Activated naive CD8-positive, alpha-beta T cell treated with anti-CD3 and anti-CD28 coated beads, Interleukin-2, amount 10 ng/mL, durations not matched to agents 7 days and 5 days (primary cell): ENCODE data around the gene TMEM52B. TPM values are rescaled to one million over a fixed set of nuclear protein-coding genes. Genes with fewer than 3 reads are reported as not detected.

Experiments
- ATAC-seq: fragments of 150-1000 bp; cut with Tn5 transposase; one replicate; pipeline ENCODE4 v1.10.0; 2021; ENCODE audit warnings: low read depth, moderate library complexity
- POLR2A ChIA-PET: fragments of 350-600 bp; sonication (Branson Sonifier 250); formaldehyde crosslinking; loops from one replicate; lab custom pipeline; 2021; ENCODE audit warnings: antibody characterized with exemption; lab: Charles Lee
- DNase-seq: peaks from one replicate; pipeline ENCODE4 v3.0.0; 2021
- H3K27ac Mint-ChIP-seq: one replicate; pipeline ENCODE4 v1.8.0; 2022; ENCODE audit warnings: mild to moderate bottlenecking, mixed read lengths
- H3K27me3 Mint-ChIP-seq: one replicate; pipeline ENCODE4 v1.8.0; 2022; ENCODE audit warnings: mild to moderate bottlenecking, moderate library complexity, mixed read lengths
- H3K36me3 Mint-ChIP-seq: one replicate; pipeline ENCODE4 v1.8.0; 2021; ENCODE audit warnings: mild to moderate bottlenecking, mixed read lengths
- H3K4me1 Mint-ChIP-seq: one replicate; pipeline ENCODE4 v1.8.0; 2021; ENCODE audit warnings: mixed read lengths
- H3K4me3 Mint-ChIP-seq: one replicate; pipeline ENCODE4 v1.8.0; 2022; ENCODE audit warnings: mild to moderate bottlenecking, moderate library complexity, mixed read lengths
- H3K9me3 Mint-ChIP-seq: one replicate; pipeline ENCODE4 v1.8.0; 2021; ENCODE audit warnings: mixed read lengths
- total RNA-seq, 2 experiments: library from RNA; stranded (reverse); gene quantifications; one replicate each; pipeline ENCODE4 v1.2.3, GENCODE V29; 2021

Gene TMEM52B
- total RNA-seq, 2 experiments from 2014 or later = not detected

- POLR2A ChIA-PET = no interaction called here
- no peaks in the 10 kb centered on the region for H3K9me3 Mint-ChIP-seq
- no peak overlapping the region for H3K27ac Mint-ChIP-seq
- no peak overlapping the region for H3K4me3 Mint-ChIP-seq
- ATAC-seq (no peak), DNase-seq (no peak)
- no peaks in the 10 kb centered on the region for H3K36me3 Mint-ChIP-seq
- peaks cover 42% of the 10 kb centered on the region for H3K27me3 Mint-ChIP-seq
- H3K4me1 Mint-ChIP-seq = peaks cover 9% of the 10 kb centered on the region
These were observed 22.9 kb upstream of the TMEM52B start for GRCh38 chr12:10155966-10156365.

- DNase-seq (no peak), ATAC-seq (no peak)
- POLR2A ChIA-PET = no interaction called here
- H3K9me3 Mint-ChIP-seq = no peaks in the 10 kb centered on the region
- peaks cover 6% of the 10 kb centered on the region for H3K4me1 Mint-ChIP-seq
- H3K36me3 Mint-ChIP-seq = no peaks in the 10 kb centered on the region
- H3K27ac Mint-ChIP-seq = no peak overlapping the region
- H3K4me3 Mint-ChIP-seq = no peak overlapping the region
- peaks cover 50% of the 10 kb centered on the region for H3K27me3 Mint-ChIP-seq
These were observed 20.4 kb upstream of the TMEM52B start for GRCh38 chr12:10158406-10158805.

- Mint-ChIP-seq H3K36me3 (no peaks in the 10 kb centered on the region), H3K4me1 (no peaks in the 10 kb centered on the region), H3K27me3 (peaks cover 48% of the 10 kb centered on the region), H3K9me3 (no peaks in the 10 kb centered on the region), H3K27ac (no peak overlapping the region), H3K4me3 (no peak overlapping the region)
- DNase-seq (no peak), ATAC-seq (no peak)
- POLR2A ChIA-PET = no interaction called here
These were observed 19.6 kb upstream of the TMEM52B start for GRCh38 chr12:10159280-10159679.

- no peak for ATAC-seq
- POLR2A ChIA-PET = no interaction called here
- H3K4me1 Mint-ChIP-seq = no peaks in the 10 kb centered on the region
- H3K27me3 Mint-ChIP-seq = peaks cover 40% of the 10 kb centered on the region
- DNase-seq = no peak
- no peak overlapping the region for H3K4me3 Mint-ChIP-seq
- no peaks in the 10 kb centered on the region for H3K36me3 Mint-ChIP-seq
- H3K27ac Mint-ChIP-seq = no peak overlapping the region
- no peaks in the 10 kb centered on the region for H3K9me3 Mint-ChIP-seq
These were observed 18.0 kb upstream of the TMEM52B start for GRCh38 chr12:10160617-10161385.

DNA sequence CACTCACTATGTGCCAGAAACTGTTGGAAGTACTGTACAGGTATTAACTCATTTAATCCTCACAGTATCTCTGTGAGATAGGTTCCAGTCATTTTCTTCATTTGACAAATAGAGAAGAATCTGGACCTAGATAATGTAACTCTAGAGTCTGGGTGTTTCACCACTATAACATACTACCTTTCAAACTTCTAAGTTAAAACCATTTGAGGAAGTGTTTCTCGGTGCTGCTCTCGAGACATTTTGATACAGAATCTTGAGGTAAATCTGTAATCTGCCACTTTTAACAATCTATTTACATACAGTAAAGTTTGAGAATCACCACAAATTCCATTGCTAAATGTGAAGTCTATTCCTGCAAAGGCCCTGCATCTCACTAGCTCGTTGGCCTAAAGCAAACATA lies 15.7 kb upstream of the TMEM52B start:
- peaks cover 46% of the 10 kb centered on the region for H3K27me3 Mint-ChIP-seq
- no peak for DNase-seq
- H3K9me3 Mint-ChIP-seq = no peaks in the 10 kb centered on the region
- no peak for ATAC-seq
- H3K4me1 Mint-ChIP-seq = no peaks in the 10 kb centered on the region
- POLR2A ChIA-PET = no interaction called here
- H3K36me3 Mint-ChIP-seq = no peaks in the 10 kb centered on the region
- H3K27ac Mint-ChIP-seq = no peak overlapping the region
- no peak overlapping the region for H3K4me3 Mint-ChIP-seq

- H3K27ac Mint-ChIP-seq = no peak overlapping the region
- ATAC-seq = no peak
These were observed 13.4 kb upstream of the TMEM52B start for GRCh38 chr12:10165421-10165820.

GRCh38 chr12:10167599-10167998 lies 11.2 kb upstream of the TMEM52B start:
- no peaks in the 10 kb centered on the region for H3K36me3 Mint-ChIP-seq
- POLR2A ChIA-PET = no interaction called here

More at GRCh38 chr12:10165421-10165820, 13.4 kb upstream of the TMEM52B start:
- Mint-ChIP-seq H3K4me1 (no peaks in the 10 kb centered on the region), H3K36me3 (no peaks in the 10 kb centered on the region), H3K4me3 (no peak overlapping the region), H3K27me3 (peaks cover 38% of the 10 kb centered on the region), H3K9me3 (no peaks in the 10 kb centered on the region)
- no peak for DNase-seq
- POLR2A ChIA-PET = no interaction called here

DNA sequence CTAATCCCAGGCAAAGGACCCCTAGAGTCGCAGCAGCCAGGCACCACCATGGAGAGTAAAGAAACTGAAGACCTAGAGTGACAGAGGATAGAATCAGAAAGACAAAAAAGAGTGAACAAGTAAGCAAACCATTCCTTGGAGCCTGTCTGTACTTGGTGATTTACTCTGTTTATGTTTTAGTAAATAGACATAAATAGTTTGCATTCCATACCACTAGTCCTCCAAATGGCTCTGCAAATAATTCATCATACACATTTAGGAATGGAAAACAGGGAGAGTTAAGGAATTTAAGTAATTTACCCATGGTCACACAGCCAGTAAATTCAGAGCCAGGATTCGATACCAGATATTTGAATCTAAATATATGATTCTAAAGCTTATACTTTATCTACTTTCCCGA lies 9.7 kb upstream of the TMEM52B start:
- Mint-ChIP-seq H3K4me1 (no peaks in the 10 kb centered on the region), H3K4me3 (no peak overlapping the region), H3K36me3 (no peaks in the 10 kb centered on the region), H3K27ac (no peak overlapping the region), H3K27me3 (peaks cover 35% of the 10 kb centered on the region), H3K9me3 (no peaks in the 10 kb centered on the region)
- DNase-seq (no peak), ATAC-seq (no peak)
- POLR2A ChIA-PET = no interaction called here

More at GRCh38 chr12:10167599-10167998, 11.2 kb upstream of the TMEM52B start:
- Mint-ChIP-seq H3K4me1 (no peaks in the 10 kb centered on the region), H3K27ac (no peak overlapping the region), H3K4me3 (no peak overlapping the region), H3K9me3 (no peaks in the 10 kb centered on the region), H3K27me3 (peaks cover 39% of the 10 kb centered on the region)
- DNase-seq (no peak), ATAC-seq (no peak)

- H3K36me3 Mint-ChIP-seq = no peaks in the 10 kb centered on the region
- no peak for ATAC-seq
- H3K4me3 Mint-ChIP-seq = no peak overlapping the region
- no peaks in the 10 kb centered on the region for H3K4me1 Mint-ChIP-seq
- POLR2A ChIA-PET = no interaction called here
- no peaks in the 10 kb centered on the region for H3K9me3 Mint-ChIP-seq
- peaks cover 40% of the 10 kb centered on the region for H3K27me3 Mint-ChIP-seq
- H3K27ac Mint-ChIP-seq = no peak overlapping the region
- no peak for DNase-seq
These were observed 8.6 kb upstream of the TMEM52B start for GRCh38 chr12:10170216-10170615.

DNA sequence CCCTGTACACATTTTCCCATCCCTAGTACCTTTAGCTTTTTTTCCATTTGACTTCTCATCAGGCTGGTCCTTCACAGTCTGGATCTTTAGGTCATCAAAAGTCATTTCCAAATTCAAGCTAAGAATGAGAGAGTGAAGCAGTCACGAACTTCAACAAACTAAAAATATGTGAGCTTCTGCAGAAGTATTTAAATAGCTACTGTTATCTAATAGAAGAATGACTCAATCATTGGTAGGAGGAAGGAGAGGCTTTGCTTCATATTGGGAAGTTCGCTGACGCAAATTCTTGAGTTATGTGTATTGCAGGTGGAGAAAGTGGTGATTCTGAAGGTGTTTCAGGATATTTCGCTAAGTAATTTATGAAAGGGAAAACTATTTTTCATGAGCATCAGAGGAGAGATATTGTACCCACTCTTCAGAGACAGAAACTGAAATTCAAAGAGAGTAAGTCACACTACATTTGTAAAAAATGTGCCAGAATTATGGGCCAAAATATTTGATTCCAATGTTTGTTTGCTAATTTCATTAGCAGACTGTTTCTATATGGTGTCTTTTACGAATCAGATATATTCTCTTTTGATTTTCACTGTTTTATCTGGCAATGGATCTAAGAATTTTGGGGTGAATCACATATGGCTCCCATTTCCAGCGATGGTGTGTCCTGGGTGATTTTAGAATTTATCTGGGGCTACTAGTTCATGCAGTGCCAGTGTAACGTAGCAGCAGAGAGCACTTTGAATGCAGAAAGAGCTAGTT lies 6.7 kb upstream of the TMEM52B start, which contains the start of gene OLR1:
Gene OLR1, minus strand, starts transcription at position 160 of the 756 bp plus-strand sequence. Its CDS starts 55 bp downstream, at position 105.
- Mint-ChIP-seq H3K9me3 (no peaks in the 10 kb centered on the region), H3K27me3 (peaks cover 38% of the 10 kb centered on the region), H3K27ac (no peak within 1 kb of the TSS), H3K4me1 (no peaks in the 10 kb centered on the region), H3K36me3 (no peaks in the 10 kb centered on the region), H3K4me3 (no peak within 1 kb of the TSS)
- ATAC-seq (no peak), DNase-seq (no peak)
- POLR2A ChIA-PET = no interaction called here

DNA sequence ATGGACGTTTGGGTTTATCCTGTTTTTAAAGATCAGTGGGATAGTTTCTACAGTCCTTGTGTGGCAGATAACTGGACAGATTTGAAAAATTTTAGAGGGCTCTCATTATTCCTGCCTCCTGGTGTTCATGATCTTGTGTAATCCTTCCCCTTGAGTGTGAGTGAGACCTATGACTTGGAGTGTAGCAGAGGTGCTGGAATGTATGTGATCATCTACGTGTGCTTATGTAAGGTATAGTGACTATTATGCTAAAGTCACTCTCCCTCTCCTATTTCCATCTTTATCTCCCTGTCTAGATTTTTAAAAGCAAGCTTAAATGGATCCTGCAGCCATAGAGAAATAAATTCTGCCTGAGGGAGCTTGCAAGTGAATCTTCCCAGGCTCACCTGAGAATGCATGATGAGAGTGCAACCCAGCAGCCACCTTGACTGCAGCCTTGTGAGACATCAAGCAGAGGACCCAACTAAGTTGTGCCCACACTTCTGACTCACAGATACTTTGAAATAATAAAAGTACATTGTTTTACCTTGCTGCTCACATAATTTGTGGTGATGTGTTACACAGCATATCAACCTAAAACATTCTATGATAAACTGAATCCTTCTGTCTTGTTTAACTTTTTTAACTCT lies 3.7 kb upstream of the TMEM52B start:
- Mint-ChIP-seq H3K27me3 (peaks cover 44% of the 10 kb centered on the region), H3K27ac (no peak overlapping the region), H3K36me3 (no peaks in the 10 kb centered on the region), H3K9me3 (no peaks in the 10 kb centered on the region), H3K4me1 (no peaks in the 10 kb centered on the region), H3K4me3 (no peak overlapping the region)
- DNase-seq = no peak
- no peak for ATAC-seq
- POLR2A ChIA-PET = no interaction called here

DNA sequence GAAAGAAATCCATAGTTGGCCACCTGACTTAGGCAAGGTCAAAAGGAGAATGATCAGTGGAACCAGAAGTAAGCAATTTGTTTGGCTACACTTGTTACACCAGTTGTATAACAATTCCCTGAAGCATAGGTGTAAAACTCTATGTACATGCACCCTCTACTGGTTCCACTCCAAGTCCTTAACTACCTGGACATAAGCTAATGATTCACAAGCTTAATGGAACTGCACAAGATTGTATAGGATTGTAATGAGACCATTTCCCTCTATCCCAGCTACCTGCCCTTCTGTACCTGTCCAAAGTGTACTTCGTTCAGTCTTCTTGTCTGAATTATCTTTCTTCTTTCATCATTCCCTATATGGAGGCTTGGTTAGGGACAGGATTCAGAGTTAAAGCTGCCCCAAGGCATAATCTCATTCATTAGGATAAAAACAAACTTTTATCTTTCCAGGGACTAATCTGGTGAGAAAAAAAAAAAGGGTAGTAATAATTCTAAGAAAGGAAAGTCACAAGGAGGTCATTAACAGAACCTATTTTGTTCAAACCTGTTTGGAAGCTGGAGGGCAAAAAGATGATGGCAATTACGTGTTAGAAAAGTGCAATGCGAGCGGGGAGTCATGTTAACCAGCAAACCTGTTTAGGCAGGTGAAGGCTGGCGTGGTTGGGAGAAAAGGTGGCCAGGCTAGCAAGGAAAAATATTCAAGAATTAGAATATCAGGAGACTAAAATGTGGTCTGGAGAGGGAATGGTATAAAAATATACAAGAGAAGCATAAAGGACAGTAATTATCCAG lies 2.8 kb upstream of the TMEM52B start:
- Mint-ChIP-seq H3K27ac (no peak overlapping the region), H3K27me3 (peaks cover 42% of the 10 kb centered on the region), H3K4me3 (no peak overlapping the region), H3K4me1 (no peaks in the 10 kb centered on the region), H3K9me3 (no peaks in the 10 kb centered on the region), H3K36me3 (no peaks in the 10 kb centered on the region)
- POLR2A ChIA-PET = no interaction called here
- ATAC-seq (no peak), DNase-seq (no peak)

DNA sequence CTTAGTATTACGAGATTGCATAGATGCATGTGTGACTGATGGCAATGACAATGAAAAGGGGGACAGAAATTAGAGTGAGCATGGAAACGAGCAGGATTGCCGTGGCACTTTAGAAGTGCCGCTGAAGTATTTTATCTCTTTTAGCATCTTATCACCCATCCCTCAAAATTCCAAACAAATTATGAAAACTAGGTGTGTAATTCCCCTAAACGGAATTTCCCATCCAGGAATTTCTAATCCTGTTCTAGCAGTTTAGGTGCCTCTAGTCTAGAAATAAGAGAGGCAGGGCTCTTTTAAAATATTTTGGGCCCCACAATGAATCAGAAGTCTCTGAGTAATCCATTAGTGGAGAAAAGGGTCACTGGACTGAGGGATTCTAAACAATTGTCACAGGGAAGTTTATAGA lies 947 bp downstream of the TMEM52B start:
- Mint-ChIP-seq H3K27ac (no peak overlapping the region), H3K36me3 (no peaks in the 10 kb centered on the region), H3K9me3 (no peaks in the 10 kb centered on the region), H3K4me3 (no peak overlapping the region), H3K27me3 (peaks cover 47% of the 10 kb centered on the region), H3K4me1 (peaks cover 2% of the 10 kb centered on the region)
- POLR2A ChIA-PET = no interaction called here
- DNase-seq (no peak), ATAC-seq (no peak)
